Cardiac muscle cell (in vitro differentiated cells and primary cell): ENCODE measurements around the gene MAML3. TPM values are rescaled to one million over a fixed set of nuclear protein-coding genes. Genes with fewer than 3 reads are reported as not detected.

Experiments used
- DNase-seq, 2 donors: peaks; one replicate each; pipeline versions ENCODE4 v3.0.0 to v3.0.0-alpha.2; 2010 to 2017; ENCODE audit warnings: low read depth in 1 of 2, low spot score in 1 of 2
- H3K27ac ChIP-seq: fragments of 200-600 bp; sonication (generic); 2 replicates; pipeline ENCODE4 v1.5.1; 2016
- H3K27me3 ChIP-seq: fragments of 200-600 bp; sonication (generic); 2 replicates; pipeline ENCODE4 v1.6.0; 2016; ENCODE audit warnings: control low read depth
- H3K36me3 ChIP-seq: fragments of 200-600 bp; sonication (generic); 2 replicates; pipeline ENCODE4 v1.5.1; 2016; ENCODE audit warnings: control low read depth
- H3K4me1 ChIP-seq: fragments of 200-600 bp; sonication (generic); 2 replicates; pipeline ENCODE4 v1.8.1; 2017; ENCODE audit warnings: low read depth, mild to moderate bottlenecking, mixed run types
- H3K4me3 ChIP-seq: fragments of 200-600 bp; sonication (generic); 2 replicates; pipeline ENCODE4 v1.5.1; 2016; ENCODE audit warnings: mild to moderate bottlenecking
- H3K9me3 ChIP-seq: fragments of 200-600 bp; sonication (generic); 2 replicates; pipeline ENCODE4 v1.5.1; 2017; ENCODE audit warnings: low read depth, mild to moderate bottlenecking, control low read depth
- CTCF ChIP-seq: IDR thresholded peaks from 2 replicates; pipeline ENCODE4 v1.5.1; 2012; ENCODE audit warnings: low read depth, mild to moderate bottlenecking, low read length
- polyA plus RNA-seq: library from polyadenylated mRNA; unstranded; fragments of >200 nt; fragmentation: Nextera tagmentation; extraction: Ambion mirVana; gene quantifications from 2 replicates; pipeline ENCODE4 v1.2.1, GENCODE V29; 2016
- total RNA-seq: library from RNA; depleted of rRNA; stranded (reverse); fragments of >200 nt; gene quantifications from 2 replicates; pipeline ENCODE4 v1.2.3, GENCODE V29; 2016

The MAML3 gene
- total and polyA plus RNA-seq, 2 experiments from 2014 or later: 7.8 to 22.8 TPM

GRCh38 chr4:139756391-139757180, 397.4 kb downstream of the MAML3 start:
- H3K4me1 ChIP-seq: peaks cover 23% of the 10 kb centered on the region
- peak overlapping the region; percentile 6 for H3K27ac ChIP-seq
- DNase-seq: no peak
- H3K4me3 ChIP-seq: no peak overlapping the region
- no peaks in the 10 kb centered on the region for H3K27me3 ChIP-seq
- TF ChIP-seq CTCF: no peak
- H3K36me3 ChIP-seq: no peaks in the 10 kb centered on the region
- H3K9me3 ChIP-seq: no peaks in the 10 kb centered on the region

- TF ChIP-seq CTCF: no peak
- no peaks in the 10 kb centered on the region for H3K36me3 ChIP-seq
- no peaks in the 10 kb centered on the region for H3K9me3 ChIP-seq
- no peak overlapping the region for H3K27ac ChIP-seq
- H3K4me1 ChIP-seq: peaks cover 28% of the 10 kb centered on the region
- no peak for DNase-seq
- H3K4me3 ChIP-seq: no peak overlapping the region
- H3K27me3 ChIP-seq: no peaks in the 10 kb centered on the region
Measured at GRCh38 chr4:139754938-139755337, 399.0 kb downstream of the MAML3 start.

GRCh38 chr4:139753686-139754085, 400.3 kb downstream of the MAML3 start:
- Histone ChIP-seq H3K27me3 (no peaks in the 10 kb centered on the region), H3K27ac (no peak overlapping the region), H3K36me3 (no peaks in the 10 kb centered on the region), H3K4me3 (no peak overlapping the region), H3K4me1 (peaks cover 31% of the 10 kb centered on the region), H3K9me3 (no peaks in the 10 kb centered on the region)
- no peak for DNase-seq
- no peak for TF ChIP-seq CTCF

GRCh38 chr4:139749835-139750498, 404.0 kb downstream of the MAML3 start:
- Histone ChIP-seq H3K36me3 (no peaks in the 10 kb centered on the region), H3K4me1 (peaks cover 49% of the 10 kb centered on the region), H3K9me3 (no peaks in the 10 kb centered on the region), H3K27me3 (no peaks in the 10 kb centered on the region), H3K27ac (peak overlapping the region; percentile 63), H3K4me3 (no peak overlapping the region)
- DNase-seq: no peak
- TF ChIP-seq CTCF: no peak

GRCh38 chr4:139749338-139749737, 404.6 kb downstream of the MAML3 start:
- TF ChIP-seq CTCF: no peak
- Histone ChIP-seq H3K4me3 (no peak overlapping the region), H3K9me3 (no peaks in the 10 kb centered on the region), H3K27ac (no peak overlapping the region), H3K27me3 (no peaks in the 10 kb centered on the region), H3K36me3 (no peaks in the 10 kb centered on the region), H3K4me1 (peaks cover 56% of the 10 kb centered on the region)
- DNase-seq: no peak
